KOPT-K1 (cell line): Measurements from ENCODE around the gene NOD2.
A peak's percentile ranks its signal among the peaks of the same experiment; 100 is the strongest.

Experiments used
- H3K27ac ChIP-seq: fragments of 200-600 bp; sonication (generic); 2 replicates; pipeline ENCODE4 v1.5.1; 2016; ENCODE audit warnings: antibody characterized with exemption, mild to moderate bottlenecking, low read depth, low read length; ENCODE audit not compliant: poor library complexity, severe bottlenecking
- H3K36me3 ChIP-seq: fragments of 200-600 bp; sonication (generic); 2 replicates; pipeline ENCODE4 v1.5.1; 2017; ENCODE audit warnings: antibody characterized with exemption, mild to moderate bottlenecking, low read length, moderate library complexity; ENCODE audit not compliant: insufficient read depth
- H3K9me3 ChIP-seq: fragments of 200-600 bp; sonication (generic); 2 replicates; pipeline ENCODE4 v1.5.1; 2017; ENCODE audit warnings: antibody characterized with exemption, low read length, mild to moderate bottlenecking; ENCODE audit not compliant: insufficient read depth, poor library complexity, severe bottlenecking

NOD2 gene

DNA sequence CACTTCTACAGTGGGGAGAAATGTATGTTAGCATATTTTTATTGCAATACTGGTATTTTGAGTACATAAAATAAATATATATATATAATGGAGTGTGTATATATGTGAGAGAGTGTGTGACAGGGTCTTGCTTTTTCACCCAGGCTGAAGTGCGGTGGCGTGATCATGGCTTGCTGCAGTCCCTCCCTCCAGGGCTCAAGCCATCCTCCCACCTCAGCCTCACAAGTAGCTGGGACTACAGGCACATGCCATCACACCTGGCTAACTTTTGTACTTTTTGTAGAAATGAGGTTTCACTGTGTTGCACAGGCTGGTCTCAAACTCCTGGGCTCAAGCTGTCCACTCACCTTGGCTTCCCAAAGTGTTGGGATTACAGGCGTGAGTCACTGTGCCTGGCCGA lies 52.5 kb downstream of the NOD2 start:
- Histone ChIP-seq H3K27ac (no peak overlapping the region), H3K9me3 (no peaks in the 10 kb centered on the region), H3K36me3 (no peaks in the 10 kb centered on the region)

DNA sequence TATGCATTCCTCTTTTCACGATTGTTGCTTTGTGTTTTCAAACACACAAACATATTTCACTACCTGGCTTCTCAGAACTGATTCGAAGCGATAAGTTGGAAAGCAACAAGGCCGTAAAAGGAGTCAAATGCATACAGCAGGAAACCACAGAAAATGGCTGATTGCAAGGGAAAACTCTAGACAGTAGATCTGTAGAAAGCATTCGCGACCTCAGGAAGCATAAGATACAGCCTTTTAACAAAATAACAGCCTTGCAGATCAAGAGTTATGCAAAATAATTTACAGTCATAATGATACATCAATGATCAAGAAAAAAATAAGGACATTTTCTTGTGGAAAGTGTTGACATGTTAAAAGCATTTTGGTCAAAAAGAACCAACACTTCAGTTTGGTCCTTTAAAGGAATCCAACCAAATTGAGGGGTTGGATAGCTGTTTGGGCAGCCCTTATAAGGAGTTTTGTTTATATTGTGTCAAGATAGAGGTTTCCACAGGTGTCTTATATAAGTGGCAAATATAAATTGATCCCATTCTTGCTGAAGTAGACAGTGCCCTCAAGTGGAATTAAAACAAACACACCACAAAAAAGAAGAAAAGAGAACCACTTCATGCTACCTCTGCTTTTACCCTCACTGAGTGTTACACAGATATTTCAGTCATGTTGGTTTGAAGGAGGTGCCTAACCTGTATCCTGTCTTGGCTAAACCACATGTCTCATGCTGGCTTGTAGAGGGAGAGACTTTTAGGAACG lies 54.0 kb downstream of the NOD2 start:
- H3K36me3 ChIP-seq, result 0 out of 2 replicates have a peak, but pooled peaks cover under 1% of the 10 kb centered on the region

DNA sequence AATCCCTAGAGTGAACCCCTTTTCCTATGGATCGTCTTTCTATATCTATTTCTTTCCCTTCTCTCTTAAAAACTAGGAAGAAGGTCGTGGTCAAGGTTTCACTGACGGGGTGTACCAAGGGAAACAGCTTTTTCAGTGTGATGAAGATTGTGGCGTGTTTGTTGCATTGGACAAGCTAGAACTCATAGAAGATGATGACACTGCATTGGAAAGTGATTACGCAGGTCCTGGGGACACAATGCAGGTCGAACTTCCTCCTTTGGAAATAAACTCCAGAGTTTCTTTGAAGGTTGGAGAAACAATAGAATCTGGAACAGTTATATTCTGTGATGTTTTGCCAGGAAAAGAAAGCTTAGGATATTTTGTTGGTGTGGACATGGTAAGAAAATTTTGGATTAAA lies 58.1 kb downstream of the NOD2 start:
- no peaks in the 10 kb centered on the region for H3K9me3 ChIP-seq
- H3K36me3 ChIP-seq, result peaks cover 13% of the 10 kb centered on the region
- no peak overlapping the region for H3K27ac ChIP-seq

More for the DNA sequence above, 54.0 kb downstream of the NOD2 start:
- peak overlapping the region; percentile 51 for H3K27ac ChIP-seq
- H3K9me3 ChIP-seq, result no peaks in the 10 kb centered on the region

DNA sequence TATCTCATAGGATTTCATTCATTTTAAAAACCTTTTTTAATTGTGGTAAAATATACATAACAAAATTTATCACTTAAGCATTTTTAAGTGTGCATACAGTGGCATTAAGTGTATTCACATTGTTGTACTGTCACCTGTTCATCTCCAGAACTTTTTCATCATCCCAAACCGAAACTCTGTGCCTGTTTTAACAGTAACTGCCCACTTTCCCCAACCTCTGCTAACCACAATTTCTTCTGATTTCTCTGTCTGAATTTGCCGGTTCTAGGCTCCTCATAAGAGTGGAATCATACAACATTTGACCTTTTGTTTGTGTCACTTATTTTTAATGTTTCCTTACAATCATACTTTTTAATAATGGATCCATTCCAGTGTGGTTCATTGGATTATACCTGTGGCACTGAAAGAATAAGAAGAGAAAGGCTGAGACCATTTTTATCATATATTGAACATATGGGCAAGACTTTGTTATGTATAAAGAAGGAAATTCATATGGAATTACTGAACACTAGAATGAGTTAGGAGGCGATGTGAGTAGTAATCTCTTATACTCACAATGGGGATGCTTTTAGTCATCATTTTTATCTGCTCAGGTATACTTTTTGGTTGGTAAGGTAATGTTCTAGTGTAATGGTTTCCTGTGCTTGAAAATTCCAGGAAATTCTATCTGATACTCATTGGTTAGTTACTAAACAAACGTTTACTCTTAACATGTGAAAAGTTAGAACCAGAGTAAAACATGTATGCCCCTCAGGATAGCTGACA lies 59.2 kb downstream of the NOD2 start:
- no peaks in the 10 kb centered on the region for H3K9me3 ChIP-seq
- no peak overlapping the region for H3K27ac ChIP-seq
- peaks cover 13% of the 10 kb centered on the region for H3K36me3 ChIP-seq

DNA sequence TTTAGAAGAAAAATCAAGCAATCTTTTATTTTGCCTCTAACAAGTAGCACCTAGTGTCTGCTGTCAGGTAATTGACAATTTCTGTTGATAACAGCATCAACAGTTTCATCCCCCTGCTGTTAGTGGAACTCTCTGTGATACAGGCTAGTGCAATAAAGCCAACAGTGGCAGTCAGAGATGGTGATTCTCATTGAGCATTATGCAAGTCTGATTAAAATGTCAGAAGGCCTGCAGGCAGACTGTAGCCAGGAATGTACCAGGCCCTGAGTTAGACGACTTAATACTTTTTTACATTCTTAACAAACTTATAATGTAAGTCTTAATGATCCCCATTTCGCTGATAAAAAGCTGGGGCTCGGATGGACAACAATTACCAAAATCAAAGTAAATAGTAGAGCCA lies 63.1 kb downstream of the NOD2 start:
- H3K27ac ChIP-seq, result no peak overlapping the region
- H3K36me3 ChIP-seq, result peaks cover 13% of the 10 kb centered on the region
- H3K9me3 ChIP-seq, result no peaks in the 10 kb centered on the region

DNA sequence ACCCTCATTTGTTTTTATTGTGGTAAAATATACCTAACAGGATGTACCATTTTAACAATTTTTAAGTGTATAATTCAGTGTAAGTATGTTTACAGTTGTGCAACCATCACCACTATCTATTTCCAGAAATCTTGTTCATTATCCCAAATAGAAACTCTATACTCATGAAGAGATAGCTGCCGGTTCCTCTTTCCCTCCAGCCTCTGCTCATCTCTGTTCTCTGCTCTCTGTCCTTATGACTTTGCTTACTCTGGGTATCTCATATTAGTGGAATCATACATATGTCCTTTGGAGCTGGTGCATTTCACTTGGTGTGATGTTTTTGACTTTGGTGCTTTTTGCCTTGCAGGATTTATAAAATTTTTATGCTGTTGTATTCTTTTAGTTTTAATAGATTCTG lies 67.9 kb downstream of the NOD2 start:
- Histone ChIP-seq H3K27ac (no peak overlapping the region), H3K9me3 (peaks cover 9% of the 10 kb centered on the region), H3K36me3 (no peaks in the 10 kb centered on the region; the same call in 1 of the 2 replicates)

DNA sequence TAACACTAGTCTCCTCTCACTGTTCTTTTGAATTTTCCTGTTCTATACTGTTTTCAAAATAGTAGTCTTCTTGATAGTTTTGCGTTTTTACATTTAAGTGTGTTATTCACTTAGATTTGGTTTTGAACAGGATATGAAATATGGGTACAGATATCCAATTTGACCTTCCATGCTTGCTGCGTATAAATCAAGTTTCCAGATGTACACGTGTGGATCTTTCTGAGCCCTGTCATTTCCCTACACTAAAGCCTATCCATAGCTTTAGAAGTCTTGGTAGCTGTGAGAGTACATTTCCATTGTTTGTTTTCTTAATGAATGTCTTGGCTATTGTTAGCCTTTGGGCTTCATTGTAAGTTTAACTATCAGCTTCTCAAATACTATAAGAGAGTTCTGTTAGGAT lies 68.8 kb downstream of the NOD2 start:
- Histone ChIP-seq H3K9me3 (peaks cover 14% of the 10 kb centered on the region), H3K36me3 (no peaks in the 10 kb centered on the region; the same call in 1 of the 2 replicates)

DNA sequence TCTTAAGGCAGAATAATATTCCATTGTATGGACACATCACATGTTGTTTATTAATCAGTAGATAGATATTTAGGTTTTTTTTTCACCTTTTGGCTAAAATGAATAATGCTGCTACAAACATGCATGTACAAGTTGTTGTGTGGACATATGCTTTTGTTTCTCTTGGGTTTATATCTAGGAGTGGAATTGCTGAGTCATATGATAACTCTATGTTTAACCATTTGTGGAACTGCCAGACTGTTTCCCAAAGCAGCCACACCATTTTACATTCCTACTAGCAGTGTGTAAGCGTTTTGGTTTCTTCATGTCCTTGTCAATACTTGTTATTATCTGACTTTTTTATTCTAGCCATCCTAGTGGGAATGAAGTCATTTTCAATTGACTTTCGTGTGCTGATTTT lies 69.8 kb downstream of the NOD2 start:
- Histone ChIP-seq H3K27ac (no peak overlapping the region), H3K36me3 (no peaks in the 10 kb centered on the region; the same call in 1 of the 2 replicates), H3K9me3 (peaks cover 14% of the 10 kb centered on the region)

More for the DNA sequence above, 68.8 kb downstream of the NOD2 start:
- no peak overlapping the region for H3K27ac ChIP-seq

DNA sequence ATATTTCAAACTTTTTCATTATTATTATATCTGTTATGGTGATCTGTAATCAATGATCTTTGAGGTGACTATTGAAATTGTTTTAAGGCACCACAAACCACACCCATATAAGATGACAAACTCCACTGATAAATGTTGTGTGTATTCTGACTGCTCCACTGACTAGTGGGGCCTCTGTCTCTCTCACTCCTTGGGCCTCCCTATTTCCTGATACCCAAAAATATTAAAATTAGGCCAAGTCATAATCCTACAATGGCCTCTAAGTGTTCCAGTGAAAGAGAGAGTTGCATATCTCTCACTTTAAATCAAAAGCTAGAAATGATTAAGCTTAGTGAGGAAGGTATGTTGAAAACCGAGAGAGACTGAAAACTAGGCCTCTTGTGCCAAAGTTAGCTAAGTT lies 71.9 kb downstream of the NOD2 start:
- H3K27ac ChIP-seq, result no peak overlapping the region
- H3K9me3 ChIP-seq, result peaks cover 27% of the 10 kb centered on the region

DNA sequence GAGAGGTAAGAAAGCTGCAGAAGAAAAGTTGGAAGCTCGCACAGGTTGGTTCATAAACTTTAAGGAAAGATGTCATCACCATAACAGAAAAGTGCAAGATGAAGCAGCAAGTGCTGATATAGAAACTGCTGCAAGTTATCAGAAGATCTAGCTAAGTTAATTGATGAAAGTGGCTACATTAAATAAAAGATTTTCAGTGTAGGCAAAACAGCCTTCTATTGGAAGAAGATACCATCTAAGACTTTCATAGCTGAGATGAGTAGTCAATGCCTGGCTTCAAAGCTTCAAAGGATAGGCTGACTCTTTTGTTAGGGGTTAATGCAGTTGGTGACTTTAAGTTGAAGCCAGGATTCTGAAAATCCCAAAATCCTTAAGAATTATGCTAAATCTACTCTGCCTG lies 72.5 kb downstream of the NOD2 start:
- Histone ChIP-seq H3K27ac (no peak overlapping the region), H3K9me3 (peaks cover 27% of the 10 kb centered on the region), H3K36me3 (no peaks in the 10 kb centered on the region; the same call in 1 of the 2 replicates)

More for the DNA sequence above, 71.9 kb downstream of the NOD2 start:
- no peaks in the 10 kb centered on the region; the same call in 1 of the 2 replicates for H3K36me3 ChIP-seq

DNA sequence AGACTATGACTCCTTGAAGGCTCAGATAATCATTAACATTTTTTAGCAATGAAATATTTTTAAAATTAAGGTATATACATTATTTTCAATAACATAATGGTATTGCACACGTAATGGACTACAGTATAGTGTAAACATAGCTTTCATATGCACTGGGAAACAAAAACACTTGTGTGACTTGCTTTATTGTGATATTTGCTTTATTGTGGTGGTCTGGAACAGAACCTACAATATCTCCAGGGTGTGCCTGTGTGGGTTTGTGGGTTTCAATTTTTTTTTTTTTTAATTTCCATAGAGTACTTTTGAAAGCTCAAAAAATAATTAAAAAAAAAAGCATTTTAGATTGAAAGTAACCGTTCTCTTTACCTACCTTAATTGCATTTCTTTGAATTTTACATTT lies 73.8 kb downstream of the NOD2 start:
- Histone ChIP-seq H3K9me3 (peaks cover 27% of the 10 kb centered on the region), H3K27ac (no peak overlapping the region), H3K36me3 (no peaks in the 10 kb centered on the region; the same call in 1 of the 2 replicates)

DNA sequence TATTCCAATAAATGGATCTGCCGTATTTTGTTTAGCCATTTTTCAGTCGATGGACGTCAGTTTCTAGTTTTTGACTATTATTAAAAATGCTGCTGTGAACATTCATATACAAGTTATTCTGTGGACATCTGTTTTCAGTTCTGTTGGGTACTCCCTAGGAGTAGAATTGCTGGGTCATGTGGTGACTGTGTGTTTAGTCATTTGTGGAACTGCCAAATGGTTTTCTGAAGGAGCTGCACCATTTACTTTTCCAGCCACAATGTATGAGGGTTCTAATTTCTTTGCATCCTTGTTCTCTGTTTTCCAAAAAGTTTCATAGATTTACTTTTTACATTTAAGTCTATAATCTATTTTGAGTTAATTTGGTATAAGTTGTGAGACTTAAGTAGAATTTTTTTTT lies 78.0 kb downstream of the NOD2 start:
- Histone ChIP-seq H3K36me3 (no peaks in the 10 kb centered on the region; the same call in 1 of the 2 replicates), H3K9me3 (peaks cover 17% of the 10 kb centered on the region), H3K27ac (no peak overlapping the region)

DNA sequence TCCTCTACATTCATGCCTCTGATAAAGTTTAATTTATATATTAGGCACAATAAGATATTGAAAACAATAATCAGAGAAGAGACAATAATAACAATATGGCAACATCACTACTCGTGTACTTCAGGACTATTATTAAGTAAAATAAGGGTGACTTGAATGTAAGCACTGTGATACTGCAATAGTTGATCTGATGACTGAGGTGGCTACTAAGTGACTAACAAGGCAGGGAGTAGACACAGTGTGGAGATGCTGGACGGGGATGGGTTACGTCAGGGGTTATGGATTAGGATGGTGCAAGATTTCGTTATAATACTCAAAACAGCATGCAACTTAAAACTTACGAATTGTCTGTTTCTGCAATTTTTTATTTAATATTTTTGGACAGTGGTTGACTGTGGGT lies 81.0 kb downstream of the NOD2 start:
- peaks cover 8% of the 10 kb centered on the region for H3K9me3 ChIP-seq
- H3K27ac ChIP-seq, result no peak overlapping the region
- H3K36me3 ChIP-seq, result no peaks in the 10 kb centered on the region

DNA sequence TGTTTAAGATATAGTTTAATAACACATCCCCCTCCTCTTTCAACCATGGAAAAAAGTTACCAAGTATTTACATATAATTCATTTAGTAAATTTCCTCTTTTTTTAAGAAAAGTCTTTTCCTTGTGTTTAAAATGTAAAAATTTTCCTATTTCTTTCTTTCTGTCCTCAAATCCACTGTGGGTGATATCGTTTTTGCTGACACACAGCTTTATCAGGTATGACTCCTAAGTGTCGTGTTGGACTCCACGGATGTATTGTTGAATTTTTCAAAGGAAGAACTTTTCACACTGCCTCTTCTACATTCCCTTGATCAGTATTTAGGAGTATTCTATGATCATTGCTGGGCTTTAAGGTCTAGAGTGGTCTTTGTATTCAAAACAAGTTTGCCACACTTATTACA lies 81.6 kb downstream of the NOD2 start:
- H3K27ac ChIP-seq, result no peak overlapping the region
- peaks cover 5% of the 10 kb centered on the region; the same call in 1 of the 2 replicates for H3K36me3 ChIP-seq
- H3K9me3 ChIP-seq, result peaks cover 3% of the 10 kb centered on the region

DNA sequence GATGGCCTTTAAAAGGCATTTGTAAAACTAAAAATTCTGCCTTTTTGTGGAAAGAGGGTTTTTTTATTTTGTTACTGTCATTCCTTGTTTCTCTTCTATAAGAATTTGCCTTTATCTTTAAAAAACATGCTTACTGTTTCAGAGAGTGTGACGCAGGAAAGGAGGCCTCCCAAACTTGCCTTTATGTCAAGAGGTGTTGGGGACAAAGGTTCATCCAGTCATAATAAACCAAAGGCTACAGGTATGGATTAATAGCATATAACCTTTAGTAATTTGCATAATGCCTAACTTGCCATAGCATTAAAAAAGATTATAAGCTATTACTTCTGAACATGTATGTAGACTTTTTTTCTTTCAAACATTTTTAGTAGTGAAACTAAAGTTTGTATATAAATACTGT lies 82.6 kb downstream of the NOD2 start:
- H3K9me3 ChIP-seq, result no peaks in the 10 kb centered on the region
- peaks cover 7% of the 10 kb centered on the region; the same call in 1 of the 2 replicates for H3K36me3 ChIP-seq
- no peak overlapping the region for H3K27ac ChIP-seq
